Measurements from ENCODE around the gene SYT12.

- TF ChIP-seq CTCF (IDR thresholded peaks at IDR 0.05; ENCODE audit: low read depth, low read length, poor library complexity, severe bottlenecking): no peak
- TF ChIP-seq EZH2phosphoT487 (IDR thresholded peaks at IDR 0.05; ENCODE audit: borderline replicate concordance, low read length): peak; percentile 62; the same call in 1 of the 2 replicates
Observed at GRCh38 chr11:67024410-67024809, 1.5 kb downstream of the SYT12 start.
